GM21576 (cell line): ENCODE measurements around the gene RNF212B.

Source experiments
- ATAC-seq: cut with Tn5 transposase; IDR thresholded peaks from one replicate; pipeline ENCODE4 v1.9.1; 2021; ENCODE audit warnings: mild to moderate bottlenecking, moderate library complexity; ENCODE audit not compliant: unreplicated experiment

RNF212B gene

GRCh38 chr14:23294734-23295561, 57.2 kb downstream of the RNF212B start:
- ATAC-seq, result no peak

GRCh38 chr14:23296012-23296777, 58.5 kb downstream of the RNF212B start:
- no peak for ATAC-seq

- no peak for ATAC-seq
These were observed 59.4 kb downstream of the RNF212B start for GRCh38 chr14:23297096-23297495.

- ATAC-seq, result no peak
These were observed 60.0 kb downstream of the RNF212B start for GRCh38 chr14:23297611-23298277.

- no peak for ATAC-seq
These were observed 61.6 kb downstream of the RNF212B start for GRCh38 chr14:23299211-23299957.

- ATAC-seq, result no peak
These were observed 62.4 kb downstream of the RNF212B start for GRCh38 chr14:23299986-23300686.

GRCh38 chr14:23300687-23301223, 63.0 kb downstream of the RNF212B start:
- no peak for ATAC-seq

- peak; percentile 76 for ATAC-seq
These were observed 63.7 kb downstream of the RNF212B start for GRCh38 chr14:23301288-23301968.

- ATAC-seq, result peak; percentile 7
These were observed 64.2 kb downstream of the RNF212B start for GRCh38 chr14:23301969-23302289.

- ATAC-seq, result peak; percentile 35
These were observed 64.8 kb downstream of the RNF212B start, which contains the start of gene PPP1R3E for GRCh38 chr14:23302290-23303225. TSS of gene PPP1R3E (minus strand) at chr14:23302859. CDS start at chr14:23302576, 283 bp downstream.

GRCh38 chr14:23306412-23307145, 68.8 kb downstream of the RNF212B start, which contains the start of gene BCL2L2:
TSS of gene BCL2L2 (plus strand) at chr14:23306833. CDS start at chr14:23307768, 935 bp downstream.
- ATAC-seq, result peak; percentile 19

- no peak for ATAC-seq
These were observed 69.4 kb downstream of the RNF212B start for GRCh38 chr14:23307146-23307530.

- ATAC-seq, result no peak
These were observed 70.2 kb downstream of the RNF212B start for GRCh38 chr14:23307687-23308644.

- ATAC-seq, result no peak
These were observed 71.1 kb downstream of the RNF212B start for GRCh38 chr14:23308721-23309445.

GRCh38 chr14:23310546-23310945, 72.8 kb downstream of the RNF212B start:
- no peak for ATAC-seq

GRCh38 chr14:23316300-23316699, 78.6 kb downstream of the RNF212B start:
- ATAC-seq, result no peak
